PFSK-1 (cell line): Measurements from ENCODE around the gene PQBP1.

Source experiments
- FOXP2 ChIP-seq: optimal IDR thresholded peaks from 2 replicates; pipeline ENCODE3; 2011; ENCODE audit warnings: borderline replicate concordance, control low read depth, inconsistent platforms; ENCODE audit not compliant: insufficient read depth; ENCODE audit errors: extremely low read length, extremely low read depth
- POLR2AphosphoS5 ChIP-seq: IDR thresholded peaks from 2 replicates; pipeline ENCODE4 v1.6.1; 2012; ENCODE audit warnings: low read depth, mild to moderate bottlenecking, control low read depth, low read length, moderate library complexity
- SIN3A ChIP-seq: IDR thresholded peaks from 2 replicates; pipeline ENCODE4 v1.6.1; 2012; ENCODE audit warnings: mild to moderate bottlenecking, low read length, moderate library complexity, borderline replicate concordance; ENCODE audit not compliant: insufficient read depth
- TAF1 ChIP-seq: IDR thresholded peaks from 2 replicates; pipeline ENCODE4 v1.6.1; 2012; ENCODE audit warnings: low read length, control low read depth, borderline replicate concordance; ENCODE audit not compliant: insufficient read depth
- TF ChIP-seq, protein P1 (sequence below), 2 experiments: IDR thresholded peaks; 2 replicates each; pipeline versions ENCODE4 v1.6.1 to v1.8.0; 2011 to 2012; ENCODE audit warnings: low read depth in 2 of 2, low read length in 2 of 2, control low read depth in 1 of 2, inconsistent platforms in 1 of 2, mild to moderate bottlenecking in 1 of 2, moderate library complexity in 1 of 2; ENCODE audit not compliant: insufficient read depth in 1 of 2

The PQBP1 gene

DNA sequence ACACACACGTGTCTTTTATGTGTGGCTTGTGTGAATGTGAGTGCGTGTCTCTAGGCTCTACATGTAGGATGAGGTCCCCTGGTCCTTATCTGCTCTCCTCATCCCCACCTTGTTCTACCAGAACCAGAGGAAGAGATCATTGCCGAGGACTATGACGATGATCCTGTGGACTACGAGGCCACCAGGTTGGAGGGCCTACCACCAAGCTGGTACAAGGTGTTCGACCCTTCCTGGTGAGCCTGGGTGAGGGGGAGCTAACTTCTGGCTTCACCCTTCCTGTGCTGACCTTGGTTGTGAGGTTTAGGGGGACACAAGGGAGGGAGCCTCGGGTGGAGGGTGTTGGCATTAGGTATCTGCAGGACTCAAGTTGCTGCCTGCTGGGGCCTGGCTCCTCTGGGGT, 3.3 kb downstream of the PQBP1 start:
- TF ChIP-seq, protein P1, sequence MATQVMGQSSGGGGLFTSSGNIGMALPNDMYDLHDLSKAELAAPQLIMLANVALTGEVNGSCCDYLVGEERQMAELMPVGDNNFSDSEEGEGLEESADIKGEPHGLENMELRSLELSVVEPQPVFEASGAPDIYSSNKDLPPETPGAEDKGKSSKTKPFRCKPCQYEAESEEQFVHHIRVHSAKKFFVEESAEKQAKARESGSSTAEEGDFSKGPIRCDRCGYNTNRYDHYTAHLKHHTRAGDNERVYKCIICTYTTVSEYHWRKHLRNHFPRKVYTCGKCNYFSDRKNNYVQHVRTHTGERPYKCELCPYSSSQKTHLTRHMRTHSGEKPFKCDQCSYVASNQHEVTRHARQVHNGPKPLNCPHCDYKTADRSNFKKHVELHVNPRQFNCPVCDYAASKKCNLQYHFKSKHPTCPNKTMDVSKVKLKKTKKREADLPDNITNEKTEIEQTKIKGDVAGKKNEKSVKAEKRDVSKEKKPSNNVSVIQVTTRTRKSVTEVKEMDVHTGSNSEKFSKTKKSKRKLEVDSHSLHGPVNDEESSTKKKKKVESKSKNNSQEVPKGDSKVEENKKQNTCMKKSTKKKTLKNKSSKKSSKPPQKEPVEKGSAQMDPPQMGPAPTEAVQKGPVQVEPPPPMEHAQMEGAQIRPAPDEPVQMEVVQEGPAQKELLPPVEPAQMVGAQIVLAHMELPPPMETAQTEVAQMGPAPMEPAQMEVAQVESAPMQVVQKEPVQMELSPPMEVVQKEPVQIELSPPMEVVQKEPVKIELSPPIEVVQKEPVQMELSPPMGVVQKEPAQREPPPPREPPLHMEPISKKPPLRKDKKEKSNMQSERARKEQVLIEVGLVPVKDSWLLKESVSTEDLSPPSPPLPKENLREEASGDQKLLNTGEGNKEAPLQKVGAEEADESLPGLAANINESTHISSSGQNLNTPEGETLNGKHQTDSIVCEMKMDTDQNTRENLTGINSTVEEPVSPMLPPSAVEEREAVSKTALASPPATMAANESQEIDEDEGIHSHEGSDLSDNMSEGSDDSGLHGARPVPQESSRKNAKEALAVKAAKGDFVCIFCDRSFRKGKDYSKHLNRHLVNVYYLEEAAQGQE (IDR thresholded peaks at IDR 0.05; ENCODE audit: insufficient read depth in 1 of 2, low read depth in 2 of 2, low read length in 2 of 2), result no peak
- TF ChIP-seq POLR2AphosphoS5, result no peak
- no peak for TF ChIP-seq FOXP2
- TF ChIP-seq SIN3A, result no peak
- no peak for TF ChIP-seq TAF1

DNA sequence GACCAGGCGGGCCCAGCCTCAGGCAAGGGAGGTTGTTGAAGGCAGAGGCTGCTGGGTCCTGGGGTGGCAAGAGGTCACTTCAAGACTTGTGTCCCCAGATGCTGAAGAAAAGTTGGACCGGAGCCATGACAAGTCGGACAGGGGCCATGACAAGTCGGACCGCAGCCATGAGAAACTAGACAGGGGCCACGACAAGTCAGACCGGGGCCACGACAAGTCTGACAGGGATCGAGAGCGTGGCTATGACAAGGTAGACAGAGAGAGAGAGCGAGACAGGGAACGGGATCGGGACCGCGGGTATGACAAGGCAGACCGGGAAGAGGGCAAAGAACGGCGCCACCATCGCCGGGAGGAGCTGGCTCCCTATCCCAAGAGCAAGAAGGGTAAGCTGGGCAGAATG, 4.4 kb downstream of the PQBP1 start:
- TF ChIP-seq SIN3A (no peak), TAF1 (no peak), POLR2AphosphoS5 (no peak), FOXP2 (no peak)
- TF ChIP-seq, protein P1 (IDR thresholded peaks at IDR 0.05; ENCODE audit: insufficient read depth in 1 of 2, low read depth in 2 of 2, low read length in 2 of 2), result no peak

DNA sequence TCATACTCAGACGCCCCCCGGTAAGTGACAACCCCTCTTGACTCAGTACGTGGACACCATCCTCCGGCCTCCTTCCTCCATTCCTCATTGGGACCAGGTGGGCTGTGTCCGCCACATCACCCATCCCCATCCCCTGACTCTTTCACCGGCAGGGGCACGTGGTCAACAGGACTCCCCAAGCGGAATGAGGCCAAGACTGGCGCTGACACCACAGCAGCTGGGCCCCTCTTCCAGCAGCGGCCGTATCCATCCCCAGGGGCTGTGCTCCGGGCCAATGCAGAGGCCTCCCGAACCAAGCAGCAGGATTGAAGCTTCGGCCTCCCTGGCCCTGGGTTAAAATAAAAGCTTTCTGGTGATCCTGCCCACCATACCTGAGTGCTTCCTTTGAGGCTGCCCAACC, 5.0 kb downstream of the PQBP1 start:
- no peak for TF ChIP-seq TAF1
- TF ChIP-seq, protein P1 (IDR thresholded peaks at IDR 0.05; ENCODE audit: insufficient read depth in 1 of 2, low read depth in 2 of 2, low read length in 2 of 2), result no peak
- no peak for TF ChIP-seq FOXP2
- no peak for TF ChIP-seq POLR2AphosphoS5
- TF ChIP-seq SIN3A, result no peak

DNA sequence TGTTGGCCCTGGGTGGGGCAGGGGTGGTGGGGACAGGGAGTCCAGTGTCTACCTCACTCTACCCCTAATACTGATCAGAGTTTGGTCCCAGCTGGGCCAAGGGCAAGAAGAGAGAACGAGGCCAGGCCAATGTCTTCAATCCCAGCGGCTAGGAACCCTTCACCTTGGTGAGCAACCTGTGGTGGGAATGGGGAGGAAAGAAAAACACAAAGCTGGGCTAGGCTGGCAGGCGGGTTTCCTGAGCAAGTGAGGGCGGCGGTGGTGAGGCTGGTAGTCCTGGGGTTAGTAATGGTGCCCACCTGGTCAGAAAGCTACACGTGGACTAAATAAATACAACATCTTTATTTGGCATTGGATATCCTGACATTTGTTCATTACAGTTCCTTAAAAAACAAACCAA, 5.6 kb downstream of the PQBP1 start:
- TF ChIP-seq, protein P1 (IDR thresholded peaks at IDR 0.05; ENCODE audit: insufficient read depth in 1 of 2, low read depth in 2 of 2, low read length in 2 of 2), result no peak
- no peak for TF ChIP-seq SIN3A
- TF ChIP-seq FOXP2, result no peak
- no peak for TF ChIP-seq POLR2AphosphoS5
- TF ChIP-seq TAF1, result no peak

DNA sequence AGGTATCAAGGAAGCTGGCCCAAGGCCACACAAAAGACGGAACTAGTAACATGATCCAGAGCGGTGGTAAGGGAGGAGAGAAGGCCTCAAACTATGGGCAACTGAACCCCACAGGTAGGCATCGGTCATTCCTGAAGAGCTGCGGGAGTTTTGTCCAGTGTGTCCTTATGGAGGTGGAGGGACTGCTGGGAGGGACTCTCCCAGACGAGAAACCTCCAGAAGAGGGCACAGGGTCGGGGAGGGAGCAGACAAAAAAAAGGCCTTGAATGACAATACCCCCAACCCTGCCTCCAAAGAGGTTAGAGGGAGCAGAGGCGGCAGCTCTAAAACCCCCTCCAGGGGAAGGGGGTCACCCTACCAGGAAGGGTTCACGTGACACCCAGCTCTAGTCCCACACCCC, 6.5 kb downstream of the PQBP1 start:
- TF ChIP-seq, protein P1 (IDR thresholded peaks at IDR 0.05; ENCODE audit: insufficient read depth in 1 of 2, low read depth in 2 of 2, low read length in 2 of 2), result no peak
- TF ChIP-seq POLR2AphosphoS5 (no peak; the same call in 1 of the 2 replicates), SIN3A (no peak), TAF1 (no peak), FOXP2 (no peak)
